Measurements from ENCODE around the gene ECI2. TPM values are rescaled to one million over a fixed set of nuclear protein-coding genes. Genes with fewer than 3 reads are reported as not detected.

The ECI2 gene
- total and polyA plus RNA-seq, 2 experiments from 2014 or later: 102 to 114 TPM

DNA sequence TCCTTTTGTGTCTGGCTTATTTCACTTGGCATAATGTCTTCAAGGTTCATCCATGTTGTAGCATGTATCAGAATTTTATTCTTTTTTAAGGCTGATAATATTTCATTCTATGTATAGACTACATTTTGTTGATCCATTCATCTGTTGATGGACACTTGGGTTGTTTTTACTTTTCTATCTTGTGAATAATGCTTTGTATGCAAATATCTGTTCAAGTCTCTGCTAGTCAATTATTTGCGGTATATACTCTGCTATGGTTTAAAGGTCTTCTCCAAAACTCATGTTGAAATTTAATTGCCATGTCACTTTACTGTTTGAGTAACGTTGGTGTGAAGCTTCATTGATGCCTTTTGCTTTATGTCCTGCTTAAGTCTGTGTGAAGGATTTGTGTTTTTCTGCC, 27.5 kb downstream of the ECI2 start:
- no peaks in the 10 kb centered on the region for H3K27me3 ChIP-seq
- H3K27ac ChIP-seq: no peak overlapping the region
- H3K9me3 ChIP-seq (ENCODE audit: low read depth): no peaks in the 10 kb centered on the region
- TF ChIP-seq EZH2phosphoT487 (IDR thresholded peaks at IDR 0.05; ENCODE audit: low read depth, severe bottlenecking, unreplicated experiment) (no peak), EZH2 (IDR thresholded peaks at IDR 0.05; ENCODE audit: borderline replicate concordance) (no peak)
- TF ChIP-seq, protein P1, sequence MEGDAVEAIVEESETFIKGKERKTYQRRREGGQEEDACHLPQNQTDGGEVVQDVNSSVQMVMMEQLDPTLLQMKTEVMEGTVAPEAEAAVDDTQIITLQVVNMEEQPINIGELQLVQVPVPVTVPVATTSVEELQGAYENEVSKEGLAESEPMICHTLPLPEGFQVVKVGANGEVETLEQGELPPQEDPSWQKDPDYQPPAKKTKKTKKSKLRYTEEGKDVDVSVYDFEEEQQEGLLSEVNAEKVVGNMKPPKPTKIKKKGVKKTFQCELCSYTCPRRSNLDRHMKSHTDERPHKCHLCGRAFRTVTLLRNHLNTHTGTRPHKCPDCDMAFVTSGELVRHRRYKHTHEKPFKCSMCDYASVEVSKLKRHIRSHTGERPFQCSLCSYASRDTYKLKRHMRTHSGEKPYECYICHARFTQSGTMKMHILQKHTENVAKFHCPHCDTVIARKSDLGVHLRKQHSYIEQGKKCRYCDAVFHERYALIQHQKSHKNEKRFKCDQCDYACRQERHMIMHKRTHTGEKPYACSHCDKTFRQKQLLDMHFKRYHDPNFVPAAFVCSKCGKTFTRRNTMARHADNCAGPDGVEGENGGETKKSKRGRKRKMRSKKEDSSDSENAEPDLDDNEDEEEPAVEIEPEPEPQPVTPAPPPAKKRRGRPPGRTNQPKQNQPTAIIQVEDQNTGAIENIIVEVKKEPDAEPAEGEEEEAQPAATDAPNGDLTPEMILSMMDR (IDR thresholded peaks at IDR 0.05; ENCODE audit: poor library complexity): no peak
- H3K4me3 ChIP-seq: no peak overlapping the region
- no peak for DNase-seq (ENCODE audit: low spot score)
- no peak overlapping the region for H2AFZ ChIP-seq
- no peaks in the 10 kb centered on the region for H3K9me2 ChIP-seq (replicated peaks; ENCODE audit: insufficient read depth)
- H3K4me1 ChIP-seq (ENCODE audit: insufficient read depth): peaks cover 25% of the 10 kb centered on the region
- 65% methylated on average over 2 of the region's 2 CpGs for WGBS (ENCODE audit: low lambda C conversion rate, missing lambda C conversion rate)
- H3K79me2 ChIP-seq: no peaks in the 10 kb centered on the region
- H4K20me1 ChIP-seq (ENCODE audit: insufficient read depth, poor library complexity, severe bottlenecking): no peaks in the 10 kb centered on the region
- H3K4me2 ChIP-seq: no peak overlapping the region
- no peaks in the 10 kb centered on the region for H3K36me3 ChIP-seq (replicated peaks; ENCODE audit: insufficient read depth, low read depth)

DNA sequence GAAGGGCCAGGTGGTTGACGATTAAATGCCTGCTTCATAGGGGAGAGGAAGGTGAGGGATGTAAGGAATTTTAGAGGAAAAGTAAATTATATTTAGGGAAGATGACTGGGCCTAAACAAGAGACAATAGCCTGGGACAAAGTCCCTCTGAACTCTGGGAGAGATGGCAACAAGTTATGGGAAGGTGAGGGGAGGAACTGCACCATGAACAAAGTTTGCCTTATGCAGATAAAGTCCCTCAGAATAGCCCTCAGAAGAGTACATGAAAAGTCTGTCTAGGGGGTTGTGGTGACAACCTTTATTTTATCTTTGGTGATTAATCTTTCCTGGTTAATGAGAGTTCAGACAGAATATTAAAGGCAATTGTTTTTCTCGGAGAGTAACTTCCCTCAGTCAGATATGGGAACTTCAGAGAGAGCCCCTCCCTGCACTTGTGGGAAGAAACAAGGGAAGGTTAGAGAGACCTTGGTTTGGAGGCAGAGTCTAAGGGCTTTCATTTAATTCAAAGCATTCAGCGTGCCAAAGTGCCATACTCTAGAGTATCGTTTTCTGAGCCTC, 29.3 kb downstream of the ECI2 start:
- 71% methylated on average over 4 of the region's 4 CpGs for WGBS (ENCODE audit: low lambda C conversion rate, missing lambda C conversion rate)
- H3K9me2 ChIP-seq (replicated peaks; ENCODE audit: insufficient read depth): no peaks in the 10 kb centered on the region
- TF ChIP-seq EZH2 (IDR thresholded peaks at IDR 0.05; ENCODE audit: borderline replicate concordance) (no peak), EZH2phosphoT487 (IDR thresholded peaks at IDR 0.05; ENCODE audit: low read depth, severe bottlenecking, unreplicated experiment) (no peak)
- TF ChIP-seq, protein P1 (IDR thresholded peaks at IDR 0.05; ENCODE audit: poor library complexity): no peak
- H3K27ac ChIP-seq: peak overlapping the region; percentile 43
- H3K27me3 ChIP-seq: no peaks in the 10 kb centered on the region
- no peaks in the 10 kb centered on the region for H3K9me3 ChIP-seq (ENCODE audit: low read depth)
- H4K20me1 ChIP-seq (ENCODE audit: insufficient read depth, poor library complexity, severe bottlenecking): no peaks in the 10 kb centered on the region
- H2AFZ ChIP-seq: no peak overlapping the region
- H3K36me3 ChIP-seq (replicated peaks; ENCODE audit: insufficient read depth, low read depth): no peaks in the 10 kb centered on the region
- no peak overlapping the region for H3K4me2 ChIP-seq
- H3K4me3 ChIP-seq: no peak overlapping the region
- H3K4me1 ChIP-seq (ENCODE audit: insufficient read depth): peaks cover 33% of the 10 kb centered on the region
- H3K79me2 ChIP-seq: no peaks in the 10 kb centered on the region
- DNase-seq (ENCODE audit: low spot score): no peak

DNA sequence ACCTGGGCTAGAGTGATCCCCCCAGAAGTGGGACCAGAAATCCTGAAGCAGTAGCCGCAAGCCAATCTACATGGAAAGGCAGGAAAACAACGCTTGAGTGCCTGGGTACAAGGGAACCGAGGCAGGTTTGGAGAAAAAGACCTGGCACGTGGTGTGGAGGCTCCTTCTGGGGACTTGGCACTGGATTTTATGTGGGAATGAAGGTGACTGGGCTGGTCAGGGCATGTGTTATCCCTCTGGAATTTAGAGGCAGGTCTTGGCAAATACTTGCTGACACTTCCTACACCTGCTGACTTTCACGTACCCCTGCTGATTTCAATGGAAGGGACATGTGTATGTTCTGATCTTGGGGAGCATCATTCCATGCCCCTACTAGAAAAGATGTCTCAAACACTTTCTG, 31.4 kb downstream of the ECI2 start:
- WGBS (ENCODE audit: low lambda C conversion rate, missing lambda C conversion rate): 93% methylated on average over 5 of the region's 5 CpGs
- Histone ChIP-seq H3K4me2 (no peak overlapping the region), H3K9me2 (replicated peaks; ENCODE audit: insufficient read depth) (no peaks in the 10 kb centered on the region), H3K79me2 (no peaks in the 10 kb centered on the region), H4K20me1 (ENCODE audit: insufficient read depth, poor library complexity, severe bottlenecking) (no peaks in the 10 kb centered on the region), H3K4me1 (ENCODE audit: insufficient read depth) (peaks cover 19% of the 10 kb centered on the region), H3K36me3 (replicated peaks; ENCODE audit: insufficient read depth, low read depth) (no peaks in the 10 kb centered on the region), H3K27ac (no peak overlapping the region), H2AFZ (no peak overlapping the region), H3K4me3 (no peak overlapping the region), H3K27me3 (no peaks in the 10 kb centered on the region), H3K9me3 (ENCODE audit: low read depth) (no peaks in the 10 kb centered on the region)
- TF ChIP-seq EZH2phosphoT487 (IDR thresholded peaks at IDR 0.05; ENCODE audit: low read depth, severe bottlenecking, unreplicated experiment) (no peak), EZH2 (IDR thresholded peaks at IDR 0.05; ENCODE audit: borderline replicate concordance) (no peak)
- TF ChIP-seq, protein P1 (IDR thresholded peaks at IDR 0.05; ENCODE audit: poor library complexity): no peak
- DNase-seq (ENCODE audit: low spot score): no peak

Measured in hepatocyte (in vitro differentiated cells).